Prostate gland (tissue), 2 donors: ENCODE measurements around the gene UBB. TPM values are rescaled to one million over a fixed set of nuclear protein-coding genes. Genes with fewer than 3 reads are reported as not detected.

ENCODE experiments used
- DNase-seq: peaks from one replicate; pipeline ENCODE4 v3.0.0-alpha.2; 2019; ENCODE audit warnings: low spot score
- H3K27ac ChIP-seq, 2 donors: fragments of 200-600 bp; sonication (generic); 2 replicates each; pipeline ENCODE4 v1.5.1; 2017 to 2019
- H3K27me3 ChIP-seq: fragments of 200-600 bp; sonication (generic); replicated peaks from 2 replicates; pipeline ENCODE4 v1.5.1; 2019; ENCODE audit not compliant: insufficient read depth
- H3K36me3 ChIP-seq, 2 donors: fragments of 200-600 bp; sonication (generic); 1 replicate in 1 of 2; 2 replicates in 1 of 2; pipeline versions ENCODE4 v1.5.1 to v1.8.1; 2017 to 2019
- H3K4me1 ChIP-seq: fragments of 200-600 bp; sonication (generic); replicated peaks from 2 replicates; pipeline ENCODE4 v1.5.1; 2019
- H3K4me3 ChIP-seq, 2 donors: fragments of 200-600 bp; sonication (generic); 2 replicates each; pipeline ENCODE4 v1.5.1; 2017 to 2019
- H3K9me3 ChIP-seq: fragments of 200-600 bp; sonication (generic); 2 replicates; pipeline ENCODE4 v1.5.1; 2017
- CTCF ChIP-seq, 4 experiments: fragments of 200-600 bp in 2 of 4; fragments of 450-650 bp in 2 of 4; sonication (generic) in 2 of 4; IDR thresholded peaks; 1 replicate in 3 of 4; 2 replicates in 1 of 4; pipeline ENCODE4 v1.5.1; 2016 to 2019; ENCODE audit warnings: antibody characterized with exemption in 4 of 4, mild to moderate bottlenecking in 2 of 4, moderate library complexity in 2 of 4
- POLR2A ChIP-seq: fragments of 450-650 bp; IDR thresholded peaks from one replicate; pipeline ENCODE4 v1.6.1; 2016; ENCODE audit warnings: antibody characterized with exemption, mild to moderate bottlenecking
- POLR2AphosphoS5 ChIP-seq: sonication (generic); formaldehyde crosslinking; IDR thresholded peaks from one replicate; pipeline ENCODE4 v1.6.1; 2017; ENCODE audit warnings: antibody characterized with exemption
- whole genome bisulfite sequencing: methylation state at CpG from one replicate; pipeline ENCODE4 v1.1.5; 2018; 5-methylcytosine and 5-hydroxymethylcytosine counted together
- intact Hi-C: fragments of 100-400 bp; cut with DNase I; formaldehyde crosslinking; loops from one replicate; pipeline ENCODE4 v1.14.2; 2022
- total RNA-seq, 2 donors: library from RNA; depleted of rRNA; stranded (reverse); fragments of >200 nt; gene quantifications; one replicate each; pipeline ENCODE4 v1.1.0, GENCODE V29; 2016

Gene UBB
- total RNA-seq, 2 donors from 2014 or later: 1,174 to 1,571 TPM

- Histone ChIP-seq H3K4me3 (no peak overlapping the region), H3K9me3 (no peaks in the 10 kb centered on the region), H3K27me3 (no peaks in the 10 kb centered on the region), H3K27ac (no peak overlapping the region), H3K4me1 (no peaks in the 10 kb centered on the region), H3K36me3 (no peaks in the 10 kb centered on the region)
- 93% methylated on average over 3 of the region's 3 CpGs for WGBS
- no peak for DNase-seq
- intact Hi-C loops: no loop called here
- no peak for TF ChIP-seq POLR2A
- TF ChIP-seq POLR2AphosphoS5: no peak
Observed at GRCh38 chr17:16343569-16343968, 37.3 kb upstream of the UBB start.

- WGBS: 86% methylated on average over 5 of the region's 5 CpGs
- no peak for TF ChIP-seq CTCF (IDR thresholded peaks at IDR 0.05)
- H3K36me3 ChIP-seq: no peaks in the 10 kb centered on the region
Observed at GRCh38 chr17:16345565-16345964, 35.3 kb upstream of the UBB start.

GRCh38 chr17:16346721-16347271 is 34.1 kb upstream of the UBB start:
- TF ChIP-seq CTCF (IDR thresholded peaks at IDR 0.05) (no peak), POLR2AphosphoS5 (no peak), POLR2A (no peak)
- Histone ChIP-seq H3K27me3 (no peaks in the 10 kb centered on the region), H3K4me1 (no peaks in the 10 kb centered on the region), H3K36me3 (no peaks in the 10 kb centered on the region), H3K9me3 (no peaks in the 10 kb centered on the region), H3K4me3 (no peak overlapping the region), H3K27ac (no peak overlapping the region)
- DNase-seq: no peak
- 96% methylated on average over 6 of the region's 6 CpGs for WGBS
- intact Hi-C loops: no loop called here

More at GRCh38 chr17:16345565-16345964, 35.3 kb upstream of the UBB start:
- no peaks in the 10 kb centered on the region for H3K9me3 ChIP-seq
- H3K4me3 ChIP-seq: no peak overlapping the region
- no peak overlapping the region for H3K27ac ChIP-seq
- no peak for DNase-seq
- intact Hi-C loops: no loop called here
- no peaks in the 10 kb centered on the region for H3K27me3 ChIP-seq
- no peaks in the 10 kb centered on the region for H3K4me1 ChIP-seq

GRCh38 chr17:16348586-16348985 is 32.3 kb upstream of the UBB start:
- 87% methylated on average over 6 of the region's 6 CpGs for WGBS
- no peak for DNase-seq
- Histone ChIP-seq H3K4me1 (no peaks in the 10 kb centered on the region), H3K36me3 (no peaks in the 10 kb centered on the region), H3K4me3 (no peak overlapping the region), H3K27me3 (no peaks in the 10 kb centered on the region), H3K27ac (no peak overlapping the region), H3K9me3 (no peaks in the 10 kb centered on the region)
- TF ChIP-seq CTCF (IDR thresholded peaks at IDR 0.05) (no peak), POLR2A (no peak), POLR2AphosphoS5 (no peak)
- intact Hi-C loops: no loop called here

- TF ChIP-seq POLR2A: no peak
- TF ChIP-seq CTCF (IDR thresholded peaks at IDR 0.05): no peak
- TF ChIP-seq POLR2AphosphoS5: no peak
- H3K9me3 ChIP-seq: no peaks in the 10 kb centered on the region
- no peaks in the 10 kb centered on the region for H3K36me3 ChIP-seq
- H3K27me3 ChIP-seq: no peaks in the 10 kb centered on the region
- H3K4me3 ChIP-seq: no peak overlapping the region
- H3K27ac ChIP-seq: no peak overlapping the region
- H3K4me1 ChIP-seq: no peaks in the 10 kb centered on the region
- DNase-seq: no peak
- 93% methylated on average over 5 of the region's 5 CpGs for WGBS
- intact Hi-C loops: no loop called here
Observed at GRCh38 chr17:16349431-16349830, 31.5 kb upstream of the UBB start.
